Eye (tissue), 1 donor: ENCODE measurements around the gene KRT34.
"Not testable (repeated sequence)": the region's sequence is repeated elsewhere in the genome, so short reads cannot be mapped to it uniquely, and the experiment has no call there.

Source experiments
- DNase-seq: peaks from one replicate; pipeline ENCODE4 v3.0.0-alpha.2; 2015

KRT34 gene

DNA sequence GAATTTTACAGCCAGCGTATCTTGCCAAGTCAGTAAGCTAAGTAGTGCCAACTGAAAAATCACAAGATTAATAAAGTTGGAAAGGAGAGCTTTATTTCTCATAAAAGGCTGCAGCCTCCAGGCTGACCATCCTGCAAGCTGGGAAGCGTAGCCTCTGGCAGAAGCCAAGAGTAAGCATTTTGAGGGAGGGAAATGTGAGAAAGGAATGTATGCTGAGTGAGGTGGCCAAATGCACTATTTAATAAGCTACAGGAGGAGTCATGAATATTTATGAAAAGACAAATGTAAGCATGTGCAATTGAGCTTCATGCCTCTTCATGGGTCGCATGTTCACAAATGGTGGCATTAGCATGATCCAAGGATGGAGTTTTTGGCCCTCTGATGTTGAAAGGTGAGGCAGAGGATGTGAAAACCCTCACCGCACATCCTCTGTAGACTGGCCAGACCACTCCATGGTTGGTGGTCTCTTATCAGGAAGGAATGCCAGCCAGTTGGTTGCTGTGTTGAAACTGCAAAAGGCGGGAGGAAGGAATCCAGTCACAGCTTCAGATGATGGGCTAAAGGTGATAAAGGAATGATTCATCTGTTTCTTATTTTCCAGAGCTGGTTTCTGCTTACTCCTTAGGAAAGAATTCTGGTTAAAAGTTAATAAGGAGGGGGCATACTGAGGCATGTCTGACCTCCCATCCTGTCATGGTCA, 21.7 kb downstream of the KRT34 start:
- DNase-seq, result no peak

DNA sequence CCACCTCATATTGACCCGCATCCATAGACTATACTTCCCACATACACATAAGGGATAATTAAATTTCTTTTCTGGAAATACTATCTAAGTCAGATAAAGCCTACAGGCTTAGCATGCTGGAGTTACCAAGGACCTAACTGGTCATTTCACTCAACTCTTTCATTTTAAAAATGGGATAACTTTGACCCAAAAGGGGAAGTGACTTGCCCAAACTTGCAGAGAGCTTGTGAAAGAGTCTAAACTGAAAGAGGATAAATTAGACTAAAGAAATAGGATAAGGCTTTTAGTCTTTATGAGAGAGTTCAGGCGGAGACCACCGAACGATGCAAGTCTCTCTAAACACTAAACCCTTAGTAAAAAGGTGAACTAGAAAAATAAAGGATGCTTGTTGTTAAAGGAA, 27.6 kb downstream of the KRT34 start:
- DNase-seq, result no peak

DNA sequence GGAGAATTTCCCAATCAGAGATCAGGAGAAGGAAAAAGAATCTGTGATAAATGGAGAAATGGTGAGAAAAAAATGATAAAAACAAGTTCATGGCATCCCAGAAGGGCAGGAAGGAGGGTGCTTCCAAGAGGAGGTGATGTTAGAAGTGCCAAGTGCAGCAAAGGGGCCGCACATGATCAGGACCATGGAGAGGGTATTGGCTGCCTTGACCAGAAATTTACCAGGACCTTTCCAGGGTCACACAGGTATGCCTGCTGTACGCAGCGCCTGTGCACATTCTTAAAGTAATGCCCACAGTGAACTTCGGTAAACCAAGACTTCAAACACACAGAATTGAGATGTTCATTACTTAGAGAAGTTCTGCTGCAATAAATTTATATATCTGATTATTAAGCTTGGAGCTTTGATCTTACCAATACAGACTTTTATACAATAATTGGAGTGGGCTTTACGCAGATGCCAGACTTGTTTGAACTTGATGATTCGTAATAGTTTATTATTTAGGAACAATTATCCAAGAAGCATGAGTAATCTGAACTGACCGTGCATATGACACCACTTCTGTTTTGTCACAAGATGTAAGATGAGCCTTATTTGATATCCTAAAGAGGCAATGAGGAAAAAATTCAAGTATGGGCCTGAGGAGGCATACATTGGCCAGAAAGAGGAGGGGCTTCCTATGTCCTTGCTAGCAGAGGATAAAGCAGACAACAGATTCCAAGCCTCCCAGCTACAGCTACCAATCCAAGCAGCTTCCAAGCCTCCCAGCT, 29.3 kb downstream of the KRT34 start:
- DNase-seq, result no peak

DNA sequence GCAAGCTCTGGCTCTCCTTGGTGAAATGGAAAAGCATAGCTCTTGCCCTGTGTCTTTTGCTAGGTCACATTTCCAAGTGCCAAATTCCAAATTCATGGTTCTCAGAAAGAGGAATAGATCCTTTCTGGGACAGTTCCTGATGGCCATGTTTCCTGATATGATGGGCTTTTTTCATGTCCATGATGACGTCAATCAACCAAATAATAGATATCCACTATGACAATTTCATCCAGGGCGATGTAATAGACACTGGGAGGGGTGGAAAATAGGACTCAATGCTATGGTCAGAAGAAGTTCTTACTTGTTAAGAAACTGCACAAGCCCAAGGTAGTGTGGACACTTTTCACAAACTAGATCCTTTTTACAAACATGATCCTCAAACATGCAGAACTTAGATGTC, 30.9 kb downstream of the KRT34 start:
- DNase-seq, result no peak

DNA sequence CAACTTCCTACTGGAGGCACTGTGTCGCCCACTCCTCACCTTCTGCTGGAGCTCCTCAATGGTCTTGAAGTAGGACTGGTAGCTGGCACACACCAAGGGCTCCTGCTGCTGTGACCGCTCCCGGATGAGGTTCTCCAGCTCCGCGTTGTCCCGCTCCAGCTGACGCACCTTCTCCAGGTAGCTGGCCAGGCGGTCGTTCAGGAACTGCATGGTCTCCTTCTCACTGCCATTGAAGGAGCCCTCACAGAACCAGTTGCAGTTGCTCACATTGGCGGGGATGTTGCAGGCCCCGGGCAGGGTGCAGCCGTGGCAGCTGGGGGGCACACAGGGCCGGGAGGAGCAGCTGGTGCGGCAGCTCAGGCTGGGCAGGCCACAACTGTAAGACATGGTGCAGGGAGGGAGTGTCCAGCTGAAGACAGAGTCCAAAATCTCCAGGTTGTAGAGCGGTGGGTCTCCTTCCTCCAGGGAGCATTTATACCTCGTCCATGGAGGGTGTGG, 31.7 kb downstream of the KRT34 start, which contains the start of gene KRT33A:
KRT33A (minus strand) TSS at position 448 of the 498 bp plus-strand sequence; CDS start at position 387, 61 bp downstream.
- not testable (repeated sequence) for DNase-seq

DNA sequence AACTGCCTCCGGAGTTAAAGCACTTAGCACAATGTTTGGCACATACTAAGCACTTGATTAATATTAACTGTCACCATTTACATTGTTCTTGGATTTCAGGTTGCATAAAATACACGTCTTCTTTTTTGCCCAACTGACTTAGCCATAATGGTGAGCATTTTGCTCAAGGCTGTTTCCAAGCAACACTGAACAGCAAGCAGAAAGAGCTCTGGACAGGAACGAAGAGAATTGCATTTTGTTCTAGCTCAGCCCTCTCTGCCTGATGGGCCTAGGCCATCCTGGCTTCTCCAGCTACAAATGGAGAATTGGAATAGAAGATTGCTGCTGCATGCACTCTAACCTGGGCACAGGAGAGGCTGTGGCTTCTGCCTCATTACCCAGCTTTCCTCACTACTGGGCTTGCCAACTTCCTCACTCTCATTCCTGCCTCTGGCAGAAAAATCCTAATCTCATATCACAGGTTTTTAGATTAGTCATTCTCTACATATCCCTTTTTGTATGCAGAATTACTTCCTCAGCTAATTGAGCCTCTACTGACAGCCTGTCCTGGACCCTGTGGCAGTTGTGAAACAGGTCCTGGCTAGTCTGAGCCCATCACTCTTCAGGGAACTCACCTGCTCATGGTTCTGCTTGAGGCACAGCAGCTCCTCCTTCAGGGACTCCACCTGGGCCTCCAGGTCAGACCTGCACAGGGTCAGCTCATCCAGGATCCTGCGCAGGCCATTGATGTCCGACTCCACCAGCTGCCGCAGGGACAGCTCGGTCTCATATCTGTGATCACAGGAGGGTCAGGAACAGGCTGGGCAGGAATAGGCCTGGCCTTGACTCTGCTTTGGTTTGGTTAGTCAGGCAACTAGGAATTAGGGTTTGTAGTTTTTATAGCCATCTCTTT, 34.0 kb downstream of the KRT34 start:
- DNase-seq, result no peak

GRCh38 chr17:41346421-41346820, 35.7 kb downstream of the KRT34 start:
- DNase-seq, result not testable (repeated sequence)

- no peak for DNase-seq
Measured at GRCh38 chr17:41345992-41346391, 36.1 kb downstream of the KRT34 start.

DNA sequence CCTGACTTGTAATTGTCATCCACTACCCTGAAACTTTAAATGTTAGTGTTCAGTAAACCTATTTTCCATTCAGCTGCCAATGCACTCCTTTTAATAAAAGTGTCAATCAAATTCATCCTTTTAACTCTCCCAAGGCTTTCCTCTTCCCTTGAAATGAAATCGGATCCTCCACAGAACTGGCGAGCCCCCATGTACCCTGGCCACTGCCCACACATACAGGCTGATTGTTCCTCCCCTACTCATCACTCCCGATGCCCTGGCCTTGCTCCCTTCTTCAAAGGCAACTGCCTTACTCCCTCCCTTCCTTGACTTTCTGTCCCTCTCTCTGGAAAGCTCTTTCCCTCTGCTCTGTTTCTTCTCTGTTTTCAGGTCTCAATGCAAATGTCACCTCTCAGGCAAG, 39.1 kb downstream of the KRT34 start:
- DNase-seq, result no peak

- no peak for DNase-seq
Measured at GRCh38 chr17:41340934-41341861, 40.9 kb downstream of the KRT34 start.

- no peak for DNase-seq
Measured at GRCh38 chr17:41340494-41340893, 41.6 kb downstream of the KRT34 start.

GRCh38 chr17:41339571-41340172, 42.4 kb downstream of the KRT34 start:
- no peak for DNase-seq

DNA sequence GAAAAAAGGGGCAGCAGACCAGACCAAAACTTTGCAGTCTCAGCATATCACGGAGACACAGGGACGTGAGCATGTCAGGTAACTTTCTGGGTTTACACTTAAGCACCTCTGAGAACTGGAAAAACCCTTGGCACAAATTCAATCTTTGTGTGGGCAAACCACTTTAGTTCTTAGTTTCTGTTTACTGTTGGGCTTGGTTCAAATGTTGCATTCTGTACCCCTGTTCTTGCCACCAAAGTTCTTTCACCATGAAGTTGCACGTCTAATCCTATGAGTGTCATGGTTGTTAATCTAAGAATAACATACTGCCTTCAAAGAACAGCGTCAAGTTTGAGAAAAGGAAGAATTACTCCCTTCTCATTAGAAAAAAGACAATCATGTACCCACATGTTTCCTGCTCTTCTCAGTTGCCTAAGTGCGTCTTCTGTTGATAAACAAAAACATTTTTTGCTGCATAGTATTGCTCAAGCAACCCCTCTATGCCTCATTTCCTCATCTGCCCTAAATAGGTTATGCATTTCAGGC, 43.1 kb downstream of the KRT34 start:
- no peak for DNase-seq

DNA sequence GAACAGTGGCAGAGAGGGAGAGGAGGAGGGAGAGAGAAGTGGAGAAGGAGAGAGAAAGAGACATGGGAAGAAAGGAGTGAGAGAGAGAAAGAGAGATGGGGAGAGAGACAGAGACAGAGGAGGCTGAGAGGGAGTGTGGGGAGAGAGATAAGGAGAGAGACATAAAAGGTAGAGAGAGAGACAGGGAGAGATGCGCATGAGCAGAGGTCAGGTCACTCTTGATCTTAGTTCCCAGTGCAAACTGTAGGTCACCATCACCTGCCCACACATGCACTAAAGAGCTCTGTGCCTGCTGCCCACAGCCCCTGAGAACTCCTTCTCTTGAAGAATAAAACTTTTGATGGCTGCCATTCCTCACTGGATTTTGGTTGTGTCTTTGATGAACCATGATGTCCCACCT, 46.4 kb downstream of the KRT34 start:
- no peak for DNase-seq

GRCh38 chr17:41334385-41335305, 47.5 kb downstream of the KRT34 start:
- DNase-seq, result no peak

DNA sequence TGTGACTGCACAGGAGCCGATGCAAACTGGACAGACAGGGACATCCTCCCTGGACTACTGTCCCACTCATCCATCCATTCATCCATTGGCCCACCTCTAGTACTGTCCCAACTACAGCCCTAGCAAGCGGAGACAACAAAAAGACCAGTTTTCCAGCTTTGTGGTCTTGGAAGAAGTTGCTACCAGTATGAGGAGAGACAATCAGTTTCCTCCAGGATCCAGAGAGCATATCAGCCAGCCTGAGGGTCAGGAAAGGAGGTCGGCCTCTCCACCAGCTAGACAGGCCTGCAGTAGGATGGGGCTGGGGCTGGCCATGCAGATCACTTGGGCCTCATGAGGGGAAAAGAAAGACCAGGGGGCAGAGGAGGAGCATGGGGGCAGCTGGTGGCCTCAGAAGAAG, 48.3 kb downstream of the KRT34 start:
- no peak for DNase-seq

- DNase-seq, result no peak
Measured at GRCh38 chr17:41333098-41333497, 49.0 kb downstream of the KRT34 start.

DNA sequence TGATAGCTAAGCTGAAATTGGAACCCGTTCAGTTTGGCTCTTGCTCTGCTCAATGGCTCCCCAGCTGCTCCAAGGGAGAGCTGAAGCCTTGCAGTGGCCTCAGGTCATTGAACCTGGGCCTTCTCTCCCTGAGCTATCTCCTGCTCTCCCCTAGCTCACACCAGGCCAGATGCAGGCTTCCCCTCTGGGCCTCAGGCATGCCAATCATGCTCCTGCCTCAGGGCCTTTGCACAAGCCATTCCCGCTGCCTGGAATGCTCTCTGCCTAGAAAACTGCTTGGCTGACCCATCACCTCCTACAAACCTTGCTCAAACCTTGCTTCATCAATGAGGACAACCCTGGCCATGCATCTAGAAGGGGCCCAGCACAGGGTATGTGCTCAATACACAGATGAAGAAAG, 49.9 kb downstream of the KRT34 start:
- DNase-seq, result no peak

DNA sequence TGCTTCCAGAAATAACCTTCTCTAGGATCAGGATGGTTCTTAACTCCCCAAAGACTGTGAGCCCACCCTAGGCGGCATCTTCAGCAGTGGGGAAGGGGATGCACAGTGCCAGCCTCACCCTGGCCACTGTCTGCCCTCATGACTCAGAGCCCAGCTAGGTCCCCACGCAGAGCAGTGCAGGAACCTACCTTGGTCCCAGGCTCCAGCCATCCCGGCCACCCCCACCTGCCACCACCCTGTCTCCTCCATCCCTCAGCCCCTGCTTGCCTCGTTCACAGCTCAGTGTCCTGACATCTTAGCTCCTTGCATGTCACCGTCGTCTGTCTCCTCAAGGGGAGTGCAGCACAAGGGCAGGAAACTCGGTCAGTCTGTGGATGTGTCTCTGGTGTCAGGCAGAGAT, 50.5 kb downstream of the KRT34 start:
- no peak for DNase-seq

DNA sequence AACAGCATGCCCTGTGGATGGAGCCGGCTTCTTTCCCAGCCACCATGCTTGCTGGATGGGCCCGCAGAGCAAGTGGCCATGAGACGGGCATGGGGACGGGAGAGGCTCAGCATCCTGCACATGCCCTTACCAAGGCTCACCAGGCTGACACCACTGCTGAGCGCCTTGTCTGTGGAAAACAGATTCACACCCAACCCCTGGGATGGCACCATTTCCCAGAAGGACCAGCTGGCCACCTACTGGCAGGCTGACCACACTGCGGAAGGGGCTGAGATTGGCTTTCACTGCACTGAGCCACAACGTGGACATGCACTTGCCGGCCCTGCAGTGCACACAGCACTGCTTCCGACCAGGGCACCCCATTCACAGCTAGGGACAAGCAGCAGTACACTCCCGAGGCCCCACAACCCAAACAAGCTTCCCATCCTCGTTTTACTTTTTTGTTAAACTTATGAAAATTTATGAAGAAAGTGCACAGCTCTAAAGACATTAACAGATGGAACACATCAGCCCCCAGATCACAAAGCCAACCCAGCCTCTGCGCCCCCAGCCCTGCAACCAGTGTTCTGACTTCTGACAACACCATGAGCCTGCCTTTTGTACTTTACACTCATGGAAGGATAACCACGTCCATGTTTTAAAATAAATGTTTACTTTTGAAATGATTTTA, 52.7 kb downstream of the KRT34 start:
- DNase-seq, result peak; percentile 73
